ENCODE results near the gene KCNK7.

DNA sequence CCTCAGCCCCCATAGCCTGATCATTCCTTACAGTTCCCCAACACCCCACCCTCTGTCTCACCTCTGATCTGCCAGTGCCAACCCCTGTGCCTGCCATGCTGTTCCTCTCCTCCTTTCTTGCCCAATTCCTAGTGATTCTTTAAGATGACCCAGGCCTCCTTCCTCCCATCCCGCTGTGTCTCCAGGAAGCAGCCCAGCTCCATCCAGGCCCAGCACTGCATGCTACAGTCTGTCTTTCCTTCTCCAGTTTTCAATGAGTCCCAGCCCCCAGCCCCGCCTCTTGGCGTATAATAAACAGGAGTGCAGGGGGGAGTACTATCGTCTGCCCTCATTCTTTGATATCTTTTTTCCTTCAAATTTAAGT is 49.8 kb downstream of the KCNK7 start:
- TF ChIP-seq, protein P1, sequence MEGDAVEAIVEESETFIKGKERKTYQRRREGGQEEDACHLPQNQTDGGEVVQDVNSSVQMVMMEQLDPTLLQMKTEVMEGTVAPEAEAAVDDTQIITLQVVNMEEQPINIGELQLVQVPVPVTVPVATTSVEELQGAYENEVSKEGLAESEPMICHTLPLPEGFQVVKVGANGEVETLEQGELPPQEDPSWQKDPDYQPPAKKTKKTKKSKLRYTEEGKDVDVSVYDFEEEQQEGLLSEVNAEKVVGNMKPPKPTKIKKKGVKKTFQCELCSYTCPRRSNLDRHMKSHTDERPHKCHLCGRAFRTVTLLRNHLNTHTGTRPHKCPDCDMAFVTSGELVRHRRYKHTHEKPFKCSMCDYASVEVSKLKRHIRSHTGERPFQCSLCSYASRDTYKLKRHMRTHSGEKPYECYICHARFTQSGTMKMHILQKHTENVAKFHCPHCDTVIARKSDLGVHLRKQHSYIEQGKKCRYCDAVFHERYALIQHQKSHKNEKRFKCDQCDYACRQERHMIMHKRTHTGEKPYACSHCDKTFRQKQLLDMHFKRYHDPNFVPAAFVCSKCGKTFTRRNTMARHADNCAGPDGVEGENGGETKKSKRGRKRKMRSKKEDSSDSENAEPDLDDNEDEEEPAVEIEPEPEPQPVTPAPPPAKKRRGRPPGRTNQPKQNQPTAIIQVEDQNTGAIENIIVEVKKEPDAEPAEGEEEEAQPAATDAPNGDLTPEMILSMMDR (IDR thresholded peaks at IDR 0.05): no peak
- no peak for TF ChIP-seq EP300 (IDR thresholded peaks at IDR 0.05; ENCODE audit: borderline replicate concordance in 1 of 2, low read depth in 1 of 2, low read length in 1 of 2)
- TF ChIP-seq YY1 (IDR thresholded peaks at IDR 0.05; ENCODE audit: low read depth): no peak
- TF ChIP-seq, protein P2, sequence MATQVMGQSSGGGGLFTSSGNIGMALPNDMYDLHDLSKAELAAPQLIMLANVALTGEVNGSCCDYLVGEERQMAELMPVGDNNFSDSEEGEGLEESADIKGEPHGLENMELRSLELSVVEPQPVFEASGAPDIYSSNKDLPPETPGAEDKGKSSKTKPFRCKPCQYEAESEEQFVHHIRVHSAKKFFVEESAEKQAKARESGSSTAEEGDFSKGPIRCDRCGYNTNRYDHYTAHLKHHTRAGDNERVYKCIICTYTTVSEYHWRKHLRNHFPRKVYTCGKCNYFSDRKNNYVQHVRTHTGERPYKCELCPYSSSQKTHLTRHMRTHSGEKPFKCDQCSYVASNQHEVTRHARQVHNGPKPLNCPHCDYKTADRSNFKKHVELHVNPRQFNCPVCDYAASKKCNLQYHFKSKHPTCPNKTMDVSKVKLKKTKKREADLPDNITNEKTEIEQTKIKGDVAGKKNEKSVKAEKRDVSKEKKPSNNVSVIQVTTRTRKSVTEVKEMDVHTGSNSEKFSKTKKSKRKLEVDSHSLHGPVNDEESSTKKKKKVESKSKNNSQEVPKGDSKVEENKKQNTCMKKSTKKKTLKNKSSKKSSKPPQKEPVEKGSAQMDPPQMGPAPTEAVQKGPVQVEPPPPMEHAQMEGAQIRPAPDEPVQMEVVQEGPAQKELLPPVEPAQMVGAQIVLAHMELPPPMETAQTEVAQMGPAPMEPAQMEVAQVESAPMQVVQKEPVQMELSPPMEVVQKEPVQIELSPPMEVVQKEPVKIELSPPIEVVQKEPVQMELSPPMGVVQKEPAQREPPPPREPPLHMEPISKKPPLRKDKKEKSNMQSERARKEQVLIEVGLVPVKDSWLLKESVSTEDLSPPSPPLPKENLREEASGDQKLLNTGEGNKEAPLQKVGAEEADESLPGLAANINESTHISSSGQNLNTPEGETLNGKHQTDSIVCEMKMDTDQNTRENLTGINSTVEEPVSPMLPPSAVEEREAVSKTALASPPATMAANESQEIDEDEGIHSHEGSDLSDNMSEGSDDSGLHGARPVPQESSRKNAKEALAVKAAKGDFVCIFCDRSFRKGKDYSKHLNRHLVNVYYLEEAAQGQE (IDR thresholded peaks at IDR 0.05; ENCODE audit: low read depth, low read length): no peak
- no peak for TF ChIP-seq TAF1 (IDR thresholded peaks at IDR 0.05; ENCODE audit: borderline replicate concordance, low read depth, low read length)
- no peak for TF ChIP-seq SMC3 (IDR thresholded peaks at IDR 0.05; ENCODE audit: low read depth, low read length)
- TF ChIP-seq EZH2phosphoT487 (IDR thresholded peaks at IDR 0.05; ENCODE audit: borderline replicate concordance, low read depth): no peak
- TF ChIP-seq, protein P3, sequence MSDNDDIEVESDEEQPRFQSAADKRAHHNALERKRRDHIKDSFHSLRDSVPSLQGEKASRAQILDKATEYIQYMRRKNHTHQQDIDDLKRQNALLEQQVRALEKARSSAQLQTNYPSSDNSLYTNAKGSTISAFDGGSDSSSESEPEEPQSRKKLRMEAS (IDR thresholded peaks at IDR 0.05; ENCODE audit: low read depth): no peak

All from SK-N-SH (cell line).